ENCODE results near the gene PAX1. TPM values are rescaled to one million over a fixed set of nuclear protein-coding genes. Genes with fewer than 3 reads are reported as not detected.

The PAX1 gene
- total RNA-seq (0.58 TPM), polyA plus RNA-seq (ENCODE audit: insufficient read depth in 1 of 8, insufficient read length in 8 of 8, low replicate concordance in 1 of 8) (1 to 10 TPM in 4 of 8 donors, under 1 TPM in 4; 0.61 to 3.3 (median 1.2) TPM)
- long read RNA-seq, donor 1 = 0 reads
- long read RNA-seq, donor 2 = 0 reads
- long read RNA-seq, donor 3 = 0 reads
- long read RNA-seq, donor 4, partial matches to known transcripts = 0 of 2 reads
- long read RNA-seq, donor 4, other reads (novel, unspliced or antisense) = 0 of 2 reads
- long read RNA-seq, donor 5, full-length matches to known transcripts = 4 of 4 reads
- long read RNA-seq, donor 5, partial matches to known transcripts = 0 of 4 reads
- long read RNA-seq, donor 5, other reads (novel, unspliced or antisense) = 0 of 4 reads
- long read RNA-seq, donor 6 = 0 reads
- long read RNA-seq, donor 7, full-length matches to known transcripts = 1 of 1 reads
- long read RNA-seq, donor 7, partial matches to known transcripts = 0 of 1 reads
- long read RNA-seq, donor 7, other reads (novel, unspliced or antisense) = 0 of 1 reads
- long read RNA-seq, donor 8 = 0 reads
- long read RNA-seq, donor 9 = 0 reads
- long read RNA-seq, donor 10 = 0 reads
- long read RNA-seq, donor 11, full-length matches to known transcripts = 1 of 1 reads
- long read RNA-seq, donor 11, partial matches to known transcripts = 0 of 1 reads
- long read RNA-seq, donor 11, other reads (novel, unspliced or antisense) = 0 of 1 reads

DNA sequence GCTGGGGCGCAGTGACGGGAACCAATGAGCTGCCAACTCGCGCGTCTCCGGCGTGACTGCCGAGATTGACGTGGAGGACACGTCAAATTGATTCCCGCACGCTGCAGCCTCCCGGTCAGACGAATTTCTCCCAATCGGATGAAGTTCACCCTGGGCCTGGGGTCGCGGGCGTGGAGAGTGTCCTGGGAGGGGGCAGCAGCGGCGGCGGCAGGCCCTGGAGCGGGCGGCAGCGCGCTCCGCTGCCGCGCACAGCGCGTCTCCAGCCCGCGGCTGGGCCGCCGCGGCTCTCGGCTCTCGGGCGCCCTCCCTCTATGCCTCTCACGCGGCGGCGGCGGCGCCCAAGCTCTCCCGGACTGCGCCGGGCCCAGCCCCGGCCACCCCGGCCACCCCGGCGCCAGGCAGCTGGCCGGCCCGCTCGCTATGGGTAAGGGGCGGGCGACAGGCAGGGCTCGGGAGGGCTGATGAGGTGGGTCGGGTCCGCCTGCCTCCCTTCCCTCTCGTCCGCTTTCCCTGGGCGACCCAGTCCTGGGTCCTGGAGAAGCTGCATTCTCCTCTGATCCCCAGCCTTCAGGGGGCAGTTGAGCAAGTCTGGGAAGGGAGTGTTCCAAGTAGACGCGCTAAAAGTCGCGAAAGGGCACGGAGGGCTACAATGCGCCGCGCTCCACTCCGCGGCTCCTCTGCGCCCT, at the start of gene PAX1:
Gene PAX1, plus strand, starts transcription at position 90 of the 686 bp plus-strand sequence. Its CDS starts 49 bp downstream, at position 139.
- Histone ChIP-seq H3K9me3 (replicated peaks; ENCODE audit: control insufficient read depth, low read depth, low read length) (no peaks in the 10 kb centered on the region), H3K27ac (ENCODE audit: low read length) (no peak within 1 kb of the TSS), H3K4me1 (ENCODE audit: control insufficient read depth, insufficient read depth, low read length) (peaks cover 23% of the 10 kb centered on the region), H3K4me3 (ENCODE audit: low read length) (peak within 1 kb of the TSS; percentile 34), H3K36me3 (ENCODE audit: control insufficient read depth, insufficient read depth, low read length) (no peaks in the 10 kb centered on the region), H3K27me3 (ENCODE audit: control insufficient read depth, insufficient read depth, low read length) (peaks cover 95% of the 10 kb centered on the region)
- peak; percentile 48 for DNase-seq
- 1% methylated on average over 62 of the region's 73 CpGs for WGBS (ENCODE audit: insufficient coverage)

DNA sequence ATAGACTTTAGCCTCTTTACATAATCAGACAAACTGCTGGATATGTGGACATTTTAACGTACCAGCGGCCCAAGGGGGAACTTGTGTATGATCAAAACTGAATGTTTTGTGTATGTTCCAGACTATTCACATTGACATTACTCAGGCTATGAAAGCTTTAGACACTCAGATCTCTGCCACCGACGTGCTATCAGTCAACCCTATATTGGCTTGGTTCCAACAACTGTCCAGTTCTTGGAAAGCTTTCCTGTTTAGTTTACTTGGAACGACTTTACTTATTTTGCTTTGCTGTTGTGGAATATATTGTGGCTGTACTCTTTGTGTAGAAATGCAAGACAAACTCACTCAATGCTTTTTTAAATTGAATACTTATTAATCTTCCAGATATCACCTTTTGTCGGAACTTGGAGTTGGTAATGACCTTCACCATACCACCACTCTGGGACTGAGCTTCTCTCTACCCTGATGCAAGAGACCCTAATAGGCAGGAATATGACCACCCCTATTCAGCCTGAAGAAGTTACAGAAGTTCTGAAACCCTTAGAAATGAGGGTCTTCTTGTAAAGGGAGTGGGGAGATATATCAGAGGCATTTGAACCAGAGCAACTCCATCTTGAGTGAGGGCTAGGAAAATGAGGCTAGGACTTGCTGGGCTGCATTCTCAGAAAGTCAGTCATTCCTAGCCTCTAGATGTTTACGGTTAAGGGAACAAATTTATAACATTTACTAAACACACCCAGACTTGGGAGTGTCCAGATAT, 49.0 kb upstream of the PAX1 start:
- no peaks in the 10 kb centered on the region for H3K36me3 ChIP-seq (ENCODE audit: control insufficient read depth, insufficient read depth, low read length)
- H3K4me3 ChIP-seq (ENCODE audit: low read length) = no peak overlapping the region
- no peaks in the 10 kb centered on the region for H3K9me3 ChIP-seq (replicated peaks; ENCODE audit: control insufficient read depth, low read depth, low read length)
- H3K4me1 ChIP-seq (ENCODE audit: control insufficient read depth, insufficient read depth, low read length) = no peaks in the 10 kb centered on the region
- no peak for DNase-seq
- H3K27me3 ChIP-seq (ENCODE audit: control insufficient read depth, insufficient read depth, low read length) = no peaks in the 10 kb centered on the region
- no peak overlapping the region for H3K27ac ChIP-seq (ENCODE audit: low read length)
- WGBS (ENCODE audit: insufficient coverage) = no CpG with 5 or more reads among the region's 7 CpGs

DNA sequence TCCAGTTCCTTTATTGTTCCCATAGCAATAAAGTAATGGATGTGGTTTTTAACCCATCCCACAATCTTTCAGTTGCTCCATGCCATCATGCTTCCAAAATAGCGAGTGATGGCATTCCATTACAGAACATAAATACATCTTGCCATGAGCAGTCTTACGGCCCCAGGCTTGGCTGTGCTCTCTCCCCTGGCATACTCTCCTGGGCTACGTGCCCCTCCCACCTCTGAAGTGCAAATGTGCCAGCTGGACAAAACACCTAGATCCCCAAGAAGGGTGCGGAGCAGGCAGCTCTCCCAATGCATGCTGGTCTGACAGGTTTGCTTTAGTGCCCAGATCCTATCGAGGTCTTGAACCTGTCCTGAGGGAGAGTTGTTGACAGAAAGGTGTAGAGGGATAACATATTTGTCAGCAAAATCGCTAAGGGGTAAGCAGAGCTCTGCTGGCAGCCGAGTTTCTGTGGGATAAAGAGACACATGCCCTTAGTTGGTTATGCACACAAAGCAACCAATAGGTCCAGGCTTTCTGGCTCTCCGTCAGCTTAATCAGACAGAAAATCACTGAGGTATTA, 43.9 kb upstream of the PAX1 start:
- WGBS (ENCODE audit: insufficient coverage) = 63% methylated on average over 6 of the region's 8 CpGs
- Histone ChIP-seq H3K27me3 (ENCODE audit: control insufficient read depth, insufficient read depth, low read length) (peaks cover 2% of the 10 kb centered on the region), H3K36me3 (ENCODE audit: control insufficient read depth, insufficient read depth, low read length) (no peaks in the 10 kb centered on the region), H3K9me3 (replicated peaks; ENCODE audit: control insufficient read depth, low read depth, low read length) (no peaks in the 10 kb centered on the region), H3K4me1 (ENCODE audit: control insufficient read depth, insufficient read depth, low read length) (no peaks in the 10 kb centered on the region), H3K27ac (ENCODE audit: low read length) (no peak overlapping the region), H3K4me3 (ENCODE audit: low read length) (no peak overlapping the region)
- DNase-seq = no peak

DNA sequence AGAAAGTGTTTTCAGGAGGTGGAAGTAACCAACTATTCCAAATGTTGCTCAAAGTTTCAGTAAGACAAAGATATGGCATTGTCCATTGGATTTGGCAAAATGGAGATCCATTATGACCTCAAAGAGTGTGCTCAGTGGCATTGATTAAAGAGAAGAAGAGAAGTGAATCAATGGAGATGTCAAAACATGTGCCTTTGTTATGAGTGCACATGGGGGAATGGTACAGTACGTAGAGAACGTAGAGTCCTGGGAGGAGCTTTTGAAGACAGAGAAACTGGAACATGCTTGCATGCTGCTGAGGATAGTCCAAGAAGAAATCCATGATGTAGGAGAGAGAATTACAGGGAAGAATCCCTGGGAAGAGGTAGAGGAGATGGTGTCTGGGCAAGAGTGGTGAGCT, 42.0 kb upstream of the PAX1 start:
- DNase-seq = no peak
- H3K27me3 ChIP-seq (ENCODE audit: control insufficient read depth, insufficient read depth, low read length) = peaks cover 2% of the 10 kb centered on the region
- no peaks in the 10 kb centered on the region for H3K4me1 ChIP-seq (ENCODE audit: control insufficient read depth, insufficient read depth, low read length)
- H3K9me3 ChIP-seq (replicated peaks; ENCODE audit: control insufficient read depth, low read depth, low read length) = no peaks in the 10 kb centered on the region
- no peak overlapping the region for H3K4me3 ChIP-seq (ENCODE audit: low read length)
- no peaks in the 10 kb centered on the region for H3K36me3 ChIP-seq (ENCODE audit: control insufficient read depth, insufficient read depth, low read length)
- H3K27ac ChIP-seq (ENCODE audit: low read length) = no peak overlapping the region
- WGBS (ENCODE audit: insufficient coverage) = 83% methylated on average over 2 of the region's 2 CpGs

DNA sequence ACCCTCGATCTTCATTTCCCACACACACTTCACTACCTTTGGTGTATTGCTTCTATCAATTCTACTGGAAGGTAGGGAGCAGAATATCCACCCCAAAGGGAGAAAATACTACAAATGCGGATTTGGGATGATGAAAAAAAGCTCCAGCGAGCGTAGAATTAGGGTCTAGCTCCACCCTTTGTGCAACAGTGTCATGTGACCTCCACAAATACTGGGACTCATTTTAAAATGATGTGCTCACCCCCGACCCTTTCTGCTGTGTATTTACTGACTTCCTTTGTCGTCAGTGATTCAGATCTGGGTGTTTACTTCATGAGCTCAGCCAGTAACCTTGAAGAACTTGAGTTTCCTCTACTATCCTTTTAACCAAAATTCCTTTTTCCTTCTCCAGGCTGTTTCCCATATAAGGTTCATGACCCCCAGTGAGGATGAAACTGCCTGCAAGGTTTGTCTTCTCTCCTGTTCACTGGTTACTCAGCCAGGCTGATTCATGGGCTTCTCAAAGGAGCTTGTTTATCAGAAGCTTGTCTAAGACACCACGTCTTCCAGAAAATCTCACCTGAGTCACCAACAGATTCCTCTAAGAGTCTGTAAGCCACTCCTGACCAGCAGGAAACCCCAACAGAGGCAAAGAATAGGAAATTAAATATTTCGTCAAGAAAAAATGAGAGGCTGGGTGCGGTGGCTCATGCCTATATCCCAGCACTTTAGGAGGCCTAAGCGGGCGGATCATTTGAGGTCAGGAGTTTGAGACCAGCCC, 39.6 kb upstream of the PAX1 start:
- DNase-seq = no peak
- no peaks in the 10 kb centered on the region for H3K9me3 ChIP-seq (replicated peaks; ENCODE audit: control insufficient read depth, low read depth, low read length)
- H3K27me3 ChIP-seq (ENCODE audit: control insufficient read depth, insufficient read depth, low read length) = peaks cover 2% of the 10 kb centered on the region
- no peaks in the 10 kb centered on the region for H3K36me3 ChIP-seq (ENCODE audit: control insufficient read depth, insufficient read depth, low read length)
- H3K4me3 ChIP-seq (ENCODE audit: low read length) = no peak overlapping the region
- H3K4me1 ChIP-seq (ENCODE audit: control insufficient read depth, insufficient read depth, low read length) = no peaks in the 10 kb centered on the region
- no peak overlapping the region for H3K27ac ChIP-seq (ENCODE audit: low read length)
- WGBS (ENCODE audit: insufficient coverage) = 81% methylated on average over 5 of the region's 11 CpGs

DNA sequence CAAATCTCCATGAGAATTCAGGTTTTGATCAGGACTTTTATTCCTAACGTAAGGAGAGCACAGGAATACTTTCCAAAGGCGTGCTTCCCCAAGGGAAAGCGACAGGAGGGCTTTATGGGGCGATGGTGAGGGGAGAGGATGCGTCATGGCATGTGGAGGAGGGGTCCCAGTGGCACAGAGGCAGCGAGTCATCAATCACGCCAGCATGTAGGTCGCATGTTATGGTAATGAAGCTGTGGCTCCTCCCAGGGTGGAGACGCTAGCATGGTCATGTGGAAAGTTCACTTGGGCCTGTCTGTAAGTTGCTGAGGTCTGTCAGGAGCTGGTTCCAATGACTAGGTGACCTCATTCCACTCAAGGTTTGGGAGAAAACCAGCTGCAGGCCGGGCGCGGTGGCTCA, 35.3 kb upstream of the PAX1 start:
- Histone ChIP-seq H3K36me3 (ENCODE audit: control insufficient read depth, insufficient read depth, low read length) (no peaks in the 10 kb centered on the region), H3K9me3 (replicated peaks; ENCODE audit: control insufficient read depth, low read depth, low read length) (no peaks in the 10 kb centered on the region), H3K4me1 (ENCODE audit: control insufficient read depth, insufficient read depth, low read length) (no peaks in the 10 kb centered on the region), H3K27ac (ENCODE audit: low read length) (no peak overlapping the region), H3K4me3 (ENCODE audit: low read length) (no peak overlapping the region), H3K27me3 (ENCODE audit: control insufficient read depth, insufficient read depth, low read length) (no peaks in the 10 kb centered on the region)
- DNase-seq = no peak
- WGBS (ENCODE audit: insufficient coverage) = 75% methylated on average over 11 of the region's 12 CpGs

DNA sequence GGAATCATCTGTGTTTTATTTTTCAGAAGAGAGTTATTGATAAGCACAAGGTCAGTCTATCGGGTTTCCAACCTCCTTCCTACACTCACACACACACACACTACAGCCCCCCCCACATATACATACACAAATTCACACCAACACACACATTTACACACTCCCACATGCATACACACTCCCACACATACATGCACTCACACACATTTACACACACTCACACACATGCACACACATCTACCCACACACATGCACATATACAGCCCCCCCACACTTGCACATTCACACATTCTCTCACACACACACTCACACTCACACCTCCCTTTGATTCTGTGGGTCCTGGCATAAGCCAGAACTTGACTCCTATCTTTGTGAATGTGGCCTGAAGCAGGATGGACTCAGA, 34.5 kb upstream of the PAX1 start:
- Histone ChIP-seq H3K4me3 (ENCODE audit: low read length) (no peak overlapping the region), H3K27ac (ENCODE audit: low read length) (no peak overlapping the region), H3K27me3 (ENCODE audit: control insufficient read depth, insufficient read depth, low read length) (no peaks in the 10 kb centered on the region), H3K4me1 (ENCODE audit: control insufficient read depth, insufficient read depth, low read length) (no peaks in the 10 kb centered on the region), H3K9me3 (replicated peaks; ENCODE audit: control insufficient read depth, low read depth, low read length) (no peaks in the 10 kb centered on the region), H3K36me3 (ENCODE audit: control insufficient read depth, insufficient read depth, low read length) (no peaks in the 10 kb centered on the region)
- DNase-seq = no peak
- 90% methylated on average over 1 of the region's 1 CpG for WGBS (ENCODE audit: insufficient coverage)

DNA sequence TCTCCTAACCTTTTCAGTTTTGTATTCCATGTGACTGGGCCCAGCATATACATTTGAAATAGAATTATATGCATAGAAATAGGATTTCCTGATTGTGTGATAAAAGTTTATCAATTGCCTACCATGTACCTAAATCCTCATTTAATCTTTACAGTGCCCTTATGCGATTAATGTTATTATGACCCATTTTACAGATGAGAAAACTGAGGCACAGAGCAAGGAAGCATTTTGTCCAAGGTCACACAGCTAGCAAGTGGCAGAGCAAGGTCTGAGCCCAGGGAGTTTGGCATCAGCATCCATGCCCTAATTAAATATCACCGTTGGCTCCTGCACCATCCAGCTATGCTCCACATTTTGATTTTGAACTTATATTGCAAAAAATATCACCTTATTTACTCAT, 28.2 kb upstream of the PAX1 start:
- 94% methylated on average over 2 of the region's 2 CpGs for WGBS (ENCODE audit: insufficient coverage)

DNA sequence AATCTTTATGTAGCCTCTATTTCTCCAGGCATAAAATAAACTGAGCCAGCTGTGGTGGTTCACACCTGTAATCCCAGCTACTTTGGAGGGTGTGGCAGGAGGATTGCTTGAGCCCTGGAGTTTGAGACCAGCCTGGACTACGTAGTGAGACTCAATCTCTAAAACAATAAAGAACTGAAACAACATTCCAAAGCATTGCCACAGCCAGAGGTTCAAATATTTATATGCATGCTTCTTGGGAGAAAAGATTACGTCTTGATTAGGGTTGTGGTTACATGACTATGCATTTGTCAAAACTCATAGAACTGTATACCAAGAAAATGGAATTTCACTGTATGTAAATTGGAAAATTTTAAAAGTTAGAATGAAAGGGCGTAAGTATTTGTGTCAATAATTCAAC, 27.7 kb upstream of the PAX1 start:
- no CpG with 5 or more reads among the region's 3 CpGs for WGBS (ENCODE audit: insufficient coverage)
- H3K36me3 ChIP-seq (ENCODE audit: control insufficient read depth, insufficient read depth, low read length) = no peaks in the 10 kb centered on the region
- no peak for DNase-seq
- no peak overlapping the region for H3K27ac ChIP-seq (ENCODE audit: low read length)
- H3K4me1 ChIP-seq (ENCODE audit: control insufficient read depth, insufficient read depth, low read length) = peaks cover 10% of the 10 kb centered on the region
- H3K4me3 ChIP-seq (ENCODE audit: low read length) = no peak overlapping the region
- H3K27me3 ChIP-seq (ENCODE audit: control insufficient read depth, insufficient read depth, low read length) = no peaks in the 10 kb centered on the region
- H3K9me3 ChIP-seq (replicated peaks; ENCODE audit: control insufficient read depth, low read depth, low read length) = no peaks in the 10 kb centered on the region

More for the DNA sequence above, 28.2 kb upstream of the PAX1 start:
- Histone ChIP-seq H3K9me3 (replicated peaks; ENCODE audit: control insufficient read depth, low read depth, low read length) (no peaks in the 10 kb centered on the region), H3K27ac (ENCODE audit: low read length) (no peak overlapping the region), H3K4me3 (ENCODE audit: low read length) (no peak overlapping the region), H3K27me3 (ENCODE audit: control insufficient read depth, insufficient read depth, low read length) (no peaks in the 10 kb centered on the region), H3K4me1 (ENCODE audit: control insufficient read depth, insufficient read depth, low read length) (peaks cover 8% of the 10 kb centered on the region), H3K36me3 (ENCODE audit: control insufficient read depth, insufficient read depth, low read length) (no peaks in the 10 kb centered on the region)
- DNase-seq = no peak

Measured in muscle of leg (tissue), 16 donors.